Fibroblast of skin of left quadriceps (primary cell): ENCODE data around the gene NEK7.
A peak's percentile ranks its signal among the peaks of the same experiment; 100 is the strongest.

Experiments used
- DNase-seq, 2 experiments: peaks; one replicate each; pipeline ENCODE4 v3.0.0-alpha.2; 2013; ENCODE audit warnings: low read depth in 2 of 2

The NEK7 gene

GRCh38 chr1:198255784-198256183 is 99.0 kb downstream of the NEK7 start:
- DNase-seq = no peak

GRCh38 chr1:198258491-198258890 is 101.7 kb downstream of the NEK7 start:
- DNase-seq = peak; percentile 82

GRCh38 chr1:198259333-198260074 is 102.7 kb downstream of the NEK7 start:
- peak; percentile 18 to 20 for DNase-seq

- DNase-seq = no peak
Measured at GRCh38 chr1:198261886-198262285, 105.1 kb downstream of the NEK7 start.

- DNase-seq = no peak
Measured at GRCh38 chr1:198263186-198263585, 106.4 kb downstream of the NEK7 start.

- DNase-seq = no peak
Measured at GRCh38 chr1:198264282-198264681, 107.5 kb downstream of the NEK7 start.

GRCh38 chr1:198265073-198265661 is 108.4 kb downstream of the NEK7 start:
- no peak for DNase-seq

GRCh38 chr1:198267056-198267455 is 110.3 kb downstream of the NEK7 start:
- DNase-seq = no peak

GRCh38 chr1:198267921-198268320 is 111.1 kb downstream of the NEK7 start:
- DNase-seq = peak; percentile 51 to 66

- DNase-seq = no peak
Measured at GRCh38 chr1:198268784-198269645, 112.2 kb downstream of the NEK7 start.

- no peak for DNase-seq
Measured at GRCh38 chr1:198269646-198269940, 112.8 kb downstream of the NEK7 start.

GRCh38 chr1:198270273-198270828 is 113.6 kb downstream of the NEK7 start:
- DNase-seq = no peak

GRCh38 chr1:198271467-198271866 is 114.7 kb downstream of the NEK7 start:
- DNase-seq = no peak

- no peak for DNase-seq
Measured at GRCh38 chr1:198272492-198272891, 115.7 kb downstream of the NEK7 start.

- DNase-seq = no peak
Measured at GRCh38 chr1:198273748-198274295, 117.0 kb downstream of the NEK7 start.

- DNase-seq = no peak
Measured at GRCh38 chr1:198275597-198275996, 118.8 kb downstream of the NEK7 start.

GRCh38 chr1:198276241-198276640 is 119.4 kb downstream of the NEK7 start:
- no peak for DNase-seq

- DNase-seq = no peak
Measured at GRCh38 chr1:198278943-198279342, 122.1 kb downstream of the NEK7 start.

GRCh38 chr1:198280080-198280479 is 123.3 kb downstream of the NEK7 start:
- DNase-seq = no peak

GRCh38 chr1:198281911-198282310 is 125.1 kb downstream of the NEK7 start:
- DNase-seq = no peak

GRCh38 chr1:198283222-198283621 is 126.4 kb downstream of the NEK7 start:
- DNase-seq = no peak

- no peak for DNase-seq
Measured at GRCh38 chr1:198287916-198288315, 131.1 kb downstream of the NEK7 start.
